ENCODE measurements around the gene ZNF699.
"Not testable (repeated sequence)": the region's sequence is repeated elsewhere in the genome, so short reads cannot be mapped to it uniquely, and the experiment has no call there.

The ZNF699 gene

GRCh38 chr19:9295411-9295849 lies 14.2 kb downstream of the ZNF699 start:
- TF ChIP-seq CTCF (IDR thresholded peaks at IDR 0.05; ENCODE audit: low read depth, low read length) = no peak
- H3K4me3 ChIP-seq (replicated peaks in 1 of 2; ENCODE audit: low read depth in 2 of 2, low read length in 2 of 2) = no peak overlapping the region
- DNase-seq (ENCODE audit: low read depth in 2 of 2) = peak in 1 of 2 donors; percentile 28

GRCh38 chr19:9289231-9289884 lies 20.3 kb downstream of the ZNF699 start:
- no peak for TF ChIP-seq CTCF (IDR thresholded peaks at IDR 0.05; ENCODE audit: low read depth, low read length)
- DNase-seq (ENCODE audit: low read depth in 2 of 2) = no peak
- no peak overlapping the region for H3K4me3 ChIP-seq (replicated peaks in 1 of 2; ENCODE audit: low read depth in 2 of 2, low read length in 2 of 2)

- H3K4me3 ChIP-seq (replicated peaks in 1 of 2; ENCODE audit: low read depth in 2 of 2, low read length in 2 of 2); DNase-seq (ENCODE audit: low read depth in 2 of 2): not testable (repeated sequence)
Observed at GRCh38 chr19:9283485-9283884, 26.2 kb downstream of the ZNF699 start.

GRCh38 chr19:9251236-9251635 lies 58.4 kb downstream of the ZNF699 start:
- no peak for TF ChIP-seq CTCF (IDR thresholded peaks at IDR 0.05; ENCODE audit: low read depth, low read length)
- H3K4me3 ChIP-seq (replicated peaks in 1 of 2; ENCODE audit: low read depth in 2 of 2, low read length in 2 of 2) = no peak overlapping the region
- DNase-seq (ENCODE audit: low read depth in 2 of 2) = no peak

- TF ChIP-seq CTCF (IDR thresholded peaks at IDR 0.05; ENCODE audit: low read depth, low read length) = no peak
- no peak within 1 kb of the TSS for H3K4me3 ChIP-seq (replicated peaks in 1 of 2; ENCODE audit: low read depth in 2 of 2, low read length in 2 of 2)
- no peak for DNase-seq (ENCODE audit: low read depth in 2 of 2)
Observed at GRCh38 chr19:9250630-9251029, 59.0 kb downstream of the ZNF699 start, which contains the start of gene OR7E24. Gene OR7E24 (plus strand): TSS chr19:9250930. CDS start chr19:9251044, 114 bp downstream.
